ENCODE measurements around the gene KIRREL3. TPM values are rescaled to one million over a fixed set of nuclear protein-coding genes. Genes with fewer than 3 reads are reported as not detected.

The KIRREL3 gene
- polyA plus RNA-seq, 1 donor (not counting 4 experiments of a cell fraction or from before 2014, with no cell fraction given) = 0.04 TPM

- TF ChIP-seq, protein P1, sequence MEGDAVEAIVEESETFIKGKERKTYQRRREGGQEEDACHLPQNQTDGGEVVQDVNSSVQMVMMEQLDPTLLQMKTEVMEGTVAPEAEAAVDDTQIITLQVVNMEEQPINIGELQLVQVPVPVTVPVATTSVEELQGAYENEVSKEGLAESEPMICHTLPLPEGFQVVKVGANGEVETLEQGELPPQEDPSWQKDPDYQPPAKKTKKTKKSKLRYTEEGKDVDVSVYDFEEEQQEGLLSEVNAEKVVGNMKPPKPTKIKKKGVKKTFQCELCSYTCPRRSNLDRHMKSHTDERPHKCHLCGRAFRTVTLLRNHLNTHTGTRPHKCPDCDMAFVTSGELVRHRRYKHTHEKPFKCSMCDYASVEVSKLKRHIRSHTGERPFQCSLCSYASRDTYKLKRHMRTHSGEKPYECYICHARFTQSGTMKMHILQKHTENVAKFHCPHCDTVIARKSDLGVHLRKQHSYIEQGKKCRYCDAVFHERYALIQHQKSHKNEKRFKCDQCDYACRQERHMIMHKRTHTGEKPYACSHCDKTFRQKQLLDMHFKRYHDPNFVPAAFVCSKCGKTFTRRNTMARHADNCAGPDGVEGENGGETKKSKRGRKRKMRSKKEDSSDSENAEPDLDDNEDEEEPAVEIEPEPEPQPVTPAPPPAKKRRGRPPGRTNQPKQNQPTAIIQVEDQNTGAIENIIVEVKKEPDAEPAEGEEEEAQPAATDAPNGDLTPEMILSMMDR (optimal IDR thresholded peaks at IDR 0.05 in 1 of 3, IDR thresholded peaks at IDR 0.05 in 1 of 3, conservative IDR thresholded peaks at IDR 0.05 in 1 of 3; ENCODE audit: extremely low read depth in 1 of 3, insufficient read depth in 2 of 3, low read length in 3 of 3) = no peak
- TF ChIP-seq EZH2 (IDR thresholded peaks at IDR 0.05; ENCODE audit: low read length) = no peak
- Histone ChIP-seq H3K9ac (ENCODE audit: control insufficient read depth, extremely low read depth, insufficient read depth, low read length) (no peak overlapping the region), H3K9me3 (ENCODE audit: control insufficient read depth, low read depth, low read length) (no peaks in the 10 kb centered on the region), H3K79me2 (ENCODE audit: control insufficient read depth, insufficient read depth, low read length) (no peaks in the 10 kb centered on the region), H3K27me3 (ENCODE audit: control insufficient read depth, extremely low read depth, insufficient read depth, low read length) (no peaks in the 10 kb centered on the region), H3K9me1 (ENCODE audit: control insufficient read depth, extremely low read depth, insufficient read depth, low read length) (no peaks in the 10 kb centered on the region), H3K4me1 (ENCODE audit: control insufficient read depth, extremely low read depth, insufficient read depth, low read length) (no peaks in the 10 kb centered on the region), H3K36me3 (ENCODE audit: control insufficient read depth in 2 of 2, extremely low read depth in 1 of 2, insufficient read depth in 2 of 2, low read length in 2 of 2) (no peaks in the 10 kb centered on the region), H4K20me1 (ENCODE audit: control insufficient read depth, extremely low read depth, insufficient read depth, low read length) (no peaks in the 10 kb centered on the region), H3K27ac (ENCODE audit: control insufficient read depth, insufficient read depth, low read length) (no peak overlapping the region), H3K4me2 (ENCODE audit: control insufficient read depth, extremely low read depth, insufficient read depth, low read depth, low read length) (no peak overlapping the region), H2AFZ (ENCODE audit: control insufficient read depth, low read length) (no peak overlapping the region), H3K4me3 (ENCODE audit: control insufficient read depth in 2 of 3, extremely low read depth in 1 of 3, insufficient read depth in 2 of 3, low read depth in 1 of 3, low read length in 3 of 3) (no peak overlapping the region)
- DNase-seq (ENCODE audit: low read depth, low spot score) (no peak), FAIRE-seq (no peak)
- dilution Hi-C loops (cut with MboI; ENCODE audit: extremely low pct_ligation_motif_present, low sequenced_read_pairs) = no loop called here
These were observed 157.5 kb downstream of the KIRREL3 start for GRCh38 chr11:126843096-126843495.

GRCh38 chr11:126841999-126842398 is 158.6 kb downstream of the KIRREL3 start:
- Histone ChIP-seq H2AFZ (ENCODE audit: control insufficient read depth, low read length) (no peak overlapping the region), H3K4me1 (ENCODE audit: control insufficient read depth, extremely low read depth, insufficient read depth, low read length) (no peaks in the 10 kb centered on the region), H3K4me2 (ENCODE audit: control insufficient read depth, extremely low read depth, insufficient read depth, low read depth, low read length) (no peak overlapping the region), H3K4me3 (ENCODE audit: control insufficient read depth in 2 of 3, extremely low read depth in 1 of 3, insufficient read depth in 2 of 3, low read depth in 1 of 3, low read length in 3 of 3) (no peak overlapping the region), H3K9me1 (ENCODE audit: control insufficient read depth, extremely low read depth, insufficient read depth, low read length) (no peaks in the 10 kb centered on the region), H3K27ac (ENCODE audit: control insufficient read depth, insufficient read depth, low read length) (no peak overlapping the region), H3K9ac (ENCODE audit: control insufficient read depth, extremely low read depth, insufficient read depth, low read length) (no peak overlapping the region), H4K20me1 (ENCODE audit: control insufficient read depth, extremely low read depth, insufficient read depth, low read length) (no peaks in the 10 kb centered on the region), H3K9me3 (ENCODE audit: control insufficient read depth, low read depth, low read length) (no peaks in the 10 kb centered on the region), H3K36me3 (ENCODE audit: control insufficient read depth in 2 of 2, extremely low read depth in 1 of 2, insufficient read depth in 2 of 2, low read length in 2 of 2) (no peaks in the 10 kb centered on the region), H3K79me2 (ENCODE audit: control insufficient read depth, insufficient read depth, low read length) (no peaks in the 10 kb centered on the region), H3K27me3 (ENCODE audit: control insufficient read depth, extremely low read depth, insufficient read depth, low read length) (no peaks in the 10 kb centered on the region)
- no peak for DNase-seq (ENCODE audit: low read depth, low spot score)
- no peak for FAIRE-seq
- dilution Hi-C loops (cut with MboI; ENCODE audit: extremely low pct_ligation_motif_present, low sequenced_read_pairs) = no loop called here
- TF ChIP-seq, protein P1 (optimal IDR thresholded peaks at IDR 0.05 in 1 of 3, IDR thresholded peaks at IDR 0.05 in 1 of 3, conservative IDR thresholded peaks at IDR 0.05 in 1 of 3; ENCODE audit: extremely low read depth in 1 of 3, insufficient read depth in 2 of 3, low read length in 3 of 3) = no peak
- no peak for TF ChIP-seq EZH2 (IDR thresholded peaks at IDR 0.05; ENCODE audit: low read length)
